Measurements from ENCODE around the gene PTPN20.

GRCh38 chr10:47036771-47037170 lies 125.5 kb downstream of the PTPN20 start:
- no peak for TF ChIP-seq CTCF (IDR thresholded peaks at IDR 0.05)
- no peak for TF ChIP-seq POLR2AphosphoS5 (IDR thresholded peaks at IDR 0.05; ENCODE audit: insufficient read depth in 1 of 2, low read depth in 1 of 2)
- TF ChIP-seq POLR2A (IDR thresholded peaks at IDR 0.05): no peak
